GM18517 (cell line): ENCODE results near the gene DAB2.
"Not testable (repeated sequence)": the region's sequence is repeated elsewhere in the genome, so short reads cannot be mapped to it uniquely, and the experiment has no call there.

ENCODE experiments used
- ATAC-seq: cut with Tn5 transposase; IDR thresholded peaks from one replicate; pipeline ENCODE4 v1.9.1; 2021; ENCODE audit warnings: mild to moderate bottlenecking, moderate library complexity; ENCODE audit not compliant: unreplicated experiment

The DAB2 gene

GRCh38 chr5:39352170-39352569 is 72.6 kb downstream of the DAB2 start:
- no peak for ATAC-seq

GRCh38 chr5:39349484-39349883 is 75.3 kb downstream of the DAB2 start:
- no peak for ATAC-seq

- ATAC-seq, result no peak
These were observed 82.3 kb downstream of the DAB2 start for GRCh38 chr5:39342460-39342859.

GRCh38 chr5:39341896-39342295 is 82.9 kb downstream of the DAB2 start:
- ATAC-seq, result no peak

- ATAC-seq, result no peak
These were observed 84.3 kb downstream of the DAB2 start for GRCh38 chr5:39340506-39340905.

GRCh38 chr5:39337252-39337915 is 87.4 kb downstream of the DAB2 start:
- no peak for ATAC-seq

GRCh38 chr5:39334296-39334695 is 90.5 kb downstream of the DAB2 start:
- not testable (repeated sequence) for ATAC-seq

GRCh38 chr5:39333104-39333503 is 91.7 kb downstream of the DAB2 start:
- no peak for ATAC-seq

- ATAC-seq, result no peak
These were observed 92.9 kb downstream of the DAB2 start for GRCh38 chr5:39331861-39332381.

- ATAC-seq, result no peak
These were observed 96.0 kb downstream of the DAB2 start for GRCh38 chr5:39328731-39329130.

- ATAC-seq, result no peak
These were observed 101.2 kb downstream of the DAB2 start for GRCh38 chr5:39323542-39323941.
